Lung (tissue), 16 donors: ENCODE results near the gene APOLD1. TPM values are rescaled to one million over a fixed set of nuclear protein-coding genes. Genes with fewer than 3 reads are reported as not detected.
"Not testable (repeated sequence)": the region's sequence is repeated elsewhere in the genome, so short reads cannot be mapped to it uniquely, and the experiment has no call there.

ENCODE experiments used
- ATAC-seq: fragments of 200-7000 bp; cut with Tn5 transposase; one replicate; pipeline ENCODE4 v1.9.1; 2020; ENCODE audit warnings: moderate number of reproducible peaks; ENCODE audit not compliant: insufficient read depth, low FRiP score
- DNase-seq, 3 donors: peaks; one replicate each; pipeline ENCODE4 v3.0.0-alpha.2; 2013 to 2017
- H3K27ac ChIP-seq, 2 donors: one replicate each; pipeline ENCODE4 v1.5.1; 2013; ENCODE audit warnings: mild to moderate bottlenecking in 2 of 2, moderate library complexity in 2 of 2, control low read depth in 1 of 2, inconsistent platforms in 1 of 2, low read depth in 1 of 2, low read length in 1 of 2
- H3K27me3 ChIP-seq, 3 donors: one replicate each; pipeline ENCODE4 v1.5.1; 2013; ENCODE audit warnings: low read length in 2 of 3; ENCODE audit not compliant: control insufficient read depth in 3 of 3, insufficient read depth in 3 of 3
- H3K36me3 ChIP-seq, 4 donors: one replicate each; pipeline ENCODE4 v1.5.1; 2013; ENCODE audit warnings: low read length in 4 of 4, mild to moderate bottlenecking in 1 of 4, moderate library complexity in 1 of 4; ENCODE audit not compliant: control insufficient read depth in 4 of 4, insufficient read depth in 4 of 4
- H3K4me1 ChIP-seq, 5 donors: one replicate each; pipeline ENCODE4 v1.5.1; 2013; ENCODE audit warnings: low read length in 5 of 5, mild to moderate bottlenecking in 2 of 5, moderate library complexity in 1 of 5; ENCODE audit not compliant: control insufficient read depth in 5 of 5, insufficient read depth in 5 of 5
- H3K4me3 ChIP-seq: one replicate; pipeline ENCODE4 v1.5.1; 2013; ENCODE audit warnings: mild to moderate bottlenecking, control low read depth, moderate library complexity
- H3K9ac ChIP-seq, 2 donors: one replicate each; pipeline ENCODE4 v1.5.1; 2013; ENCODE audit warnings: low read length in 2 of 2, control low read depth in 1 of 2; ENCODE audit not compliant: insufficient read depth in 1 of 2
- H3K9me3 ChIP-seq, 4 donors: one replicate each; pipeline ENCODE4 v1.5.1; 2013; ENCODE audit warnings: low read length in 3 of 4, mild to moderate bottlenecking in 1 of 4, moderate library complexity in 1 of 4; ENCODE audit not compliant: control insufficient read depth in 4 of 4, insufficient read depth in 3 of 4
- WGBS, 2 donors: extraction: QIAGEN DNeasy Blood & Tissue Kit; methylation state at CpG; one replicate each; pipeline ENCODE4 v1.1.7; 2013; 5-methylcytosine and 5-hydroxymethylcytosine counted together
- long read RNA-seq, 5 donors: transcript quantifications; one replicate each; lab custom pipeline, GENCODE V29; 2026
- polyA plus RNA-seq, 2 donors: library from polyadenylated mRNA; stranded (reverse); fragments of 200-250 nt; gene quantifications; one replicate each; pipeline ENCODE4 v1.2.1, GENCODE V29; 2013
- total RNA-seq, 2 donors: library from RNA; depleted of rRNA in 1 of 2; stranded (reverse); fragments of >200 nt in 1 of 2; gene quantifications; one replicate each; pipeline ENCODE4 v1.2.1, GENCODE V29; 2014 to 2021
- TF ChIP-seq, protein P1 (sequence below): IDR thresholded peaks from 2 replicates; pipeline ENCODE4 v1.5.1; 2012; ENCODE audit warnings: mild to moderate bottlenecking; ENCODE audit errors: control extremely low read depth, extremely low read depth
- donor health status: control.
- donor health status: control.
- donor health status: Bipolar disorder and iron deficiency.
- donor health status: healthy.
- donor health status: DM: yes; HTN: yes; CAD: no.

APOLD1 gene, protein sequence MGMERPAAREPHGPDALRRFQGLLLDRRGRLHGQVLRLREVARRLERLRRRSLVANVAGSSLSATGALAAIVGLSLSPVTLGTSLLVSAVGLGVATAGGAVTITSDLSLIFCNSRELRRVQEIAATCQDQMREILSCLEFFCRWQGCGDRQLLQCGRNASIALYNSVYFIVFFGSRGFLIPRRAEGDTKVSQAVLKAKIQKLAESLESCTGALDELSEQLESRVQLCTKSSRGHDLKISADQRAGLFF
- total RNA-seq, result 10 to 100 TPM; 19.4 to 22.9 TPM
- polyA plus RNA-seq, result 10 to 100 TPM in 1 of 2 donors, 1 to 10 TPM in 1; 3.1 to 22.2 TPM
- long read RNA-seq, donor 1, full-length matches to known transcripts, result 2 of 7 reads
- long read RNA-seq, donor 1, partial matches to known transcripts, result 5 of 7 reads
- long read RNA-seq, donor 1, other reads (novel, unspliced or antisense), result 0 of 7 reads
- long read RNA-seq, donor 2, full-length matches to known transcripts, result 1 of 1 reads
- long read RNA-seq, donor 2, partial matches to known transcripts, result 0 of 1 reads
- long read RNA-seq, donor 2, other reads (novel, unspliced or antisense), result 0 of 1 reads
- long read RNA-seq, donor 3, result 0 reads
- long read RNA-seq, donor 4, full-length matches to known transcripts, result 1 of 7 reads
- long read RNA-seq, donor 4, partial matches to known transcripts, result 6 of 7 reads
- long read RNA-seq, donor 4, other reads (novel, unspliced or antisense), result 0 of 7 reads
- long read RNA-seq, donor 5, full-length matches to known transcripts, result 5 of 5 reads
- long read RNA-seq, donor 5, partial matches to known transcripts, result 0 of 5 reads
- long read RNA-seq, donor 5, other reads (novel, unspliced or antisense), result 0 of 5 reads

DNA sequence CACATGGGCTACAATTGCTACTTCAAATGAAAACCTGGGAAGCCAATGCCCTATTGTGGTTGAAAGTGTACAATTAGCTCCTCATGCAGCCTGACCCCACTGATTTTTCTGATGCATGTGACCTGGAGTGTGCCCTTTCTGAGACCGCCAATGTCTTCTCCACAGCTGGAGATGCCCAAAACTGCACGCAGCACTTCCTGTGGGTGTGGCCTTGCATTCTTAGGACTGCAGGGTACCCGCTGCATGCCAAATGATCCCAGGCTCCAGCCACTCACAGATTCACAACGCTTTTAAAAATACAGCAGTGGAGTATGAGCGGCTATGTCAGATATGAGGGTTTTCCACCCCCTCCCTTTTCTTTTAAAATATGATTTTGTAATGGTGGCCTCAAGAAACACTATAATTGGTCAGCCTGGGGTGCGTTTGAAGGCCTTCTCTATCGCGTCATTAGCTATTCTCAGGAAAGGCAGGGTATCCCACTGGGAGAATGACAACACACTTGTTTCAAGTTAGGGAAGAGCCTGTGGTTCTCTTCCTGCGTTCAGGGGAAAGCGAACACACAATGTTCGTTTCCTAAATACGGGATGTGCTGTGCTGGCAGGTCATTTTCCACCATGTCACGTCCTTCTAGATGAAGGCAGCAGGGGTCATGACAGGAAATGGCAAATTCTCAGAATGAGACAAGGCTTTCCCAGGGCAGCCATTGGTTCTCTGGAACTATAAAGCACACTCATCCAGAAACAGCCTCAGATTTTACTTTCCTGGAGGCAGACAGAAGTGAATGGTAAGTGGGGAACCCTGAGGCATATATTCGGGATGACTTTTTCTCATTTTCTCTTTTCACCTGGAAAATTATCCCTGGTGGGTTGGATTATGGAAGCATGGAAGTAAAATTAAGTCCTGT, at the start of gene APOLD1:
Gene APOLD1, plus strand, starts transcription at position 749 of the 904 bp plus-strand sequence. Its CDS starts 33 bp downstream, at position 782.
- TF ChIP-seq, protein P1, sequence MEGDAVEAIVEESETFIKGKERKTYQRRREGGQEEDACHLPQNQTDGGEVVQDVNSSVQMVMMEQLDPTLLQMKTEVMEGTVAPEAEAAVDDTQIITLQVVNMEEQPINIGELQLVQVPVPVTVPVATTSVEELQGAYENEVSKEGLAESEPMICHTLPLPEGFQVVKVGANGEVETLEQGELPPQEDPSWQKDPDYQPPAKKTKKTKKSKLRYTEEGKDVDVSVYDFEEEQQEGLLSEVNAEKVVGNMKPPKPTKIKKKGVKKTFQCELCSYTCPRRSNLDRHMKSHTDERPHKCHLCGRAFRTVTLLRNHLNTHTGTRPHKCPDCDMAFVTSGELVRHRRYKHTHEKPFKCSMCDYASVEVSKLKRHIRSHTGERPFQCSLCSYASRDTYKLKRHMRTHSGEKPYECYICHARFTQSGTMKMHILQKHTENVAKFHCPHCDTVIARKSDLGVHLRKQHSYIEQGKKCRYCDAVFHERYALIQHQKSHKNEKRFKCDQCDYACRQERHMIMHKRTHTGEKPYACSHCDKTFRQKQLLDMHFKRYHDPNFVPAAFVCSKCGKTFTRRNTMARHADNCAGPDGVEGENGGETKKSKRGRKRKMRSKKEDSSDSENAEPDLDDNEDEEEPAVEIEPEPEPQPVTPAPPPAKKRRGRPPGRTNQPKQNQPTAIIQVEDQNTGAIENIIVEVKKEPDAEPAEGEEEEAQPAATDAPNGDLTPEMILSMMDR, result no peak
- ATAC-seq, result no peak
- Histone ChIP-seq H3K9me3 (no peaks in the 10 kb centered on the region), H3K36me3 (no peaks in the 10 kb centered on the region), H3K4me1 (peaks cover 3 to 22% (median 6%) of the 10 kb centered on the region in 5 donors), H3K27ac (peak within 1 kb of the TSS; percentile 97 to 99), H3K4me3 (no peak within 1 kb of the TSS), H3K9ac (peak within 1 kb of the TSS in 1 of 2 donors; percentile 69), H3K27me3 (no peaks in the 10 kb centered on the region)
- 75 to 81% methylated on average over 14 of the region's 14 CpGs for WGBS, 2 donors
- peak in 2 of 3 donors; percentile 52 to 74 for DNase-seq

DNA sequence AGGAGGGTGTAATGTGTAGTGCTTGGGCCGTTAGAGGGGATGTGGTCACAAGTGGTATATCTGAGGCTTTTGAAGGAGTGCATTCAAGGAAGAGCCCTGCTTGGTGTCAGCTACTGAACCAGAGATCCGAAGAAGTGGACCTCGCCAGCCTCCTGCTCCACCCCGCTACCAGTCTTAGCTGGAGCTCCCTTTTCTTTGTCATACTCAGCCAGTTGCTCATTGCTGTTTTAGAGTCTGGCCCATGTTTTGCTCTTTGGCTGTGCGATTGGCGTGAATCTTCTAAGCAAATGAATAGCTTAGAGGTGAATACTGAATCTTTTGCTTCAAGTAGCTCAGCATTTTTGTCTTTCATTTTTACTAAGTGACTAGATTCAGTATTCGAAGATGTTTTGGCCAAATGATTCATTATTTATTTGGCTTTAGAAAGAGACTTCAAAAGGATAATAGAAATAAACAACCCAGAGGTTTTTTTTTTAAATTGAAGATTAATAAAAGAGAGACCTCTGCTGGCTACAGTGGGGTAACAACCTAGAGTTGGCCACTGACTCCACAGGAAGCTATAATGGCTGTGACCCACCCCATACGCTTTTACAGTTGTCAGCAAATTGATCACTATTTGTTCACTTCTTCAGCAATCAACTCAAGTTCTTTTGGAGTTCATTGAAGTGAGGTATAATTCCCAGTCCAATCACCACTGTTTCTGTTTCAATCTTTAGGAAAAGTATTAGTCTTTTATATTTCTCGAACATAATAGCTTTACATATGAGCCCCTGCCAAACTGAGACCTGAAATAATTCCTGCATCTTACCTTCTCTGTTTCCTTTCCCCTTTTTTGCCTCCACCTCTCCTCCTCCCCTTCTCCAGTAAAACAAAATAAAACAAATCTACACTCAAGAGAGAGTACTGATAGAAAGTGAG, 48.4 kb upstream of the APOLD1 start:
- WGBS, 2 donors, result 43 to 47% methylated on average over 9 of the region's 9 CpGs
- H3K4me3 ChIP-seq, result no peak overlapping the region
- TF ChIP-seq, protein P1, result peak; percentile 37
- DNase-seq (peak in 2 of 3 donors; percentile 78 to 81), ATAC-seq (peak; percentile 47)
- H3K4me1 ChIP-seq, result peaks cover 2 to 15% (median 7%) of the 10 kb centered on the region in 5 donors
- H3K9ac ChIP-seq, result peak overlapping the region in 1 of 2 donors; percentile 53
- no peaks in the 10 kb centered on the region for H3K27me3 ChIP-seq
- no peaks in the 10 kb centered on the region for H3K9me3 ChIP-seq
- H3K27ac ChIP-seq, result peak overlapping the region in 1 of 2 donors; percentile 70
- H3K36me3 ChIP-seq, result no peaks in the 10 kb centered on the region

DNA sequence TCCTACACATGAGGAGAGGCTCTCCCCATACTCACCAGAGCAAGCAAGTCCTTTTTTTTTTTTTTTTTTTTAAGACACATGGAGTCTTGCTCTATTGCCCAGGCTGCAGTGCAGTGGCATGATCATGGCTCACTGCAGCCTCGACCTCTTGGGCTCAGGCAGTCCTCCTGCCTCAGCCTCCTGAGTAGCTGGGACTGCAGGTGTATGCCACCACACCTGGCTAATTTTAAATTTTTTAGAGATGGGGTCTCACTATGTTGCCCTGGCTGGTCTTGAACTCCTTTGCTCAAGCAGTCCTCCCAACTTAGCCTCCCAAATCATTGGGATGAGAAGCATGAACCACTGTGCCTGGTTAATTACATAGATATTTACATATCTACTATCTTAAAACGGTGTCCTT, 47.3 kb upstream of the APOLD1 start:
- not testable (repeated sequence) for DNase-seq, H3K9me3 ChIP-seq, H3K9ac ChIP-seq, H3K27ac ChIP-seq, ATAC-seq, H3K4me3 ChIP-seq, H3K27me3 ChIP-seq, H3K36me3 ChIP-seq
- peaks cover 2 to 15% (median 7%) of the 10 kb centered on the region in 5 donors for H3K4me1 ChIP-seq
- WGBS, 2 donors, result 90 to 96% methylated on average over 2 of the region's 2 CpGs
